ENCODE measurements around the gene SLIT3.

The SLIT3 gene

DNA sequence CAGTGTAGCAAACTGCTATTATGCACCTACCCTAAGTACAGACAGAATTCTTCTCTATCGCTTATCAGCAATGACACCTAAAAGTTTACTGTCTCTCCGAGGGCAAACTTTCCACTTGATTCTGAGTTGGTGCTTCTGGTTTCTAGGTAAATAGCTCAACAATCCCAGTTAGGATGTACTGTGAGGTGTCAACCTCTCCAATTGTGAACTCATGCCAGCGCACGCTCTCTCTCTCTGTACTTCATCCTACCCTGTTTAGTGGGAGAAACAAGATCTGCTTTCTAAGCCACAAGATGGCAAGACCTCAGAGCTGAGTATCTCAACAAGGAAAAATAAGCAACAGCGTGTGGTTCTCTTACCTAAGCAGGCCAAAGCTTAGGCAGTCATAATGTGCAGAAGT, 335.3 kb downstream of the SLIT3 start:
- no peak for DNase-seq (ENCODE audit: low read depth, low spot score)

- no peak for DNase-seq (ENCODE audit: low read depth, low spot score)
Observed at GRCh38 chr5:168964182-168964581, 336.8 kb downstream of the SLIT3 start.

GRCh38 chr5:168962306-168962705, 338.6 kb downstream of the SLIT3 start:
- DNase-seq (ENCODE audit: low read depth, low spot score) = no peak

DNA sequence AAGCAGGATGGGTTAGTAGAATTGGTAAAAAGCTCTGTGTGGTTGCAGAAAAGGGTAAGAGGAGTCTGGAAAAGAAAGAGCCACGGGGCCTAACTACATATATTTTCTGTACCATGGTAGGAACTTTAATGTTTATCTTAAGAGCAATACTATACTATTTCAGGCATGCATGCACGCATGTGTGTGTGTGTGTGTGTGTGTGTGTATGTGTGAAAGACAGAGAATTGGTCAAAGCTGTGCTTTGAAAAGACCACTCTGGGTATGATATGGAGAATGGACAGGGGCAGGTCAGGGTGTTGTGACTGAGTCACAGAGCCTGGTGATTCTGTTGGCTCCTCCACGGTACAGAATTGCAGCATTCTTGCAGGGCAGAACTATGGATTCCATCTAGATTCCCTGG, 339.3 kb downstream of the SLIT3 start:
- no peak for DNase-seq (ENCODE audit: low read depth, low spot score)

DNA sequence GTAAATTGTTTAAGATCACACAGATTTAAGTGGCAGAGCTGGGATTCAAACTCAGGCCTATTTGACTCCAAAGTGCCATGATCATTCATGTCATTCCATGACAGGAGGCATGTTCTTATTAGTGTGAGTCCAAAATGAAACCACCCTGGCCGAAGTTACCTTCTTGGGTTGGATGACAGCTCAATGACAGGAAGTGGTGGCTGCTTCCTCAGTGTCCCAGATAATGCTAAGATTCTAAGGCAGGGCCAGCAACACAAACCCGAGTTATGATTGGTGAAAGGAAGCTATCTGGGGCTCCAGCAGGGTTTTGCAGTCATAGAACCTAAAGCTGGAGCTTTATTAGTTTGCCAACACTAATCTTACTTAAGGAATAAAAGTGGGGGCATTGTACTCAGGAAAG, 340.4 kb downstream of the SLIT3 start:
- no peak for DNase-seq (ENCODE audit: low read depth, low spot score)

- no peak for DNase-seq (ENCODE audit: low read depth, low spot score)
Observed at GRCh38 chr5:168953351-168953750, 347.6 kb downstream of the SLIT3 start.

GRCh38 chr5:168952196-168952595, 348.7 kb downstream of the SLIT3 start:
- DNase-seq (ENCODE audit: low read depth, low spot score) = no peak

DNA sequence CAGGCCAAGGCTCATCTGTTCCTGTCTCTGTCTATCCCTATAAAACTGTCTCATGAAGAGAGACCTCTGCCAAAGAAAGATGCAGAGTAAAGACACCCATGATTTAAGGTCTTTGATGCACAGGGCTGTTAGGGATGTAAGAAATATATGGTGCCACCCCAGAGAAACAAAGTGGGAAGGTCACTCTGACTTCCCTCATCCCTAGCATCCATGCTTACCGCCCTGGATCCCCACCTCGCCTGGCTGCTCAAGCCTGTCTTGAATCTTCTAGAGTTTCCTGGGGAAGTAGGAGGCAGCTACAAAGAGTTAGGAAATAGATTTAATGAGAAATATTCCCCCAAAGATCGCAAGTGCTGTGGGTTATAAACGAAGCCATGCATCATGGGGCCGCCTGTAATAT, 349.2 kb downstream of the SLIT3 start:
- DNase-seq (ENCODE audit: low read depth, low spot score) = no peak

DNA sequence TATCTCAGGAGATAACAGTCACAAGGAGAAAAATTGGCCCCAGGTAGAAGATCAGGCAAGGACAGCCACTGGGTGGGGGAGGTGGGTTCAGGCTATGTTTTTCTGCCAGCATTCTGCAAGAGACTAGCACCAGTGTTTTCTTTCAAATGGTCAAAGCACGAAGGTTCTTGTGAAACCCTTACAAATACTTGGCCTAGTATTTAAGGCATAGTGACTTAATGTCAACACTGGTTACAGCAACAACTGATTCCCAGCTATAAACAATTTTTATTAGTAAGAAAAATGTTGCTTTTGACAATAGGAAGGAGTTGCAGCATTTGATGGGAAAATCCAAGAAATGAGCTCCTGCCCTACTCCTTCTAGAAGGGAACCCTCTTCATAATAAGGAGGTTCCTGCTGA, 349.6 kb downstream of the SLIT3 start:
- no peak for DNase-seq (ENCODE audit: low read depth, low spot score)

- DNase-seq (ENCODE audit: low read depth, low spot score) = no peak
Observed at GRCh38 chr5:168950241-168950951, 350.5 kb downstream of the SLIT3 start.

DNA sequence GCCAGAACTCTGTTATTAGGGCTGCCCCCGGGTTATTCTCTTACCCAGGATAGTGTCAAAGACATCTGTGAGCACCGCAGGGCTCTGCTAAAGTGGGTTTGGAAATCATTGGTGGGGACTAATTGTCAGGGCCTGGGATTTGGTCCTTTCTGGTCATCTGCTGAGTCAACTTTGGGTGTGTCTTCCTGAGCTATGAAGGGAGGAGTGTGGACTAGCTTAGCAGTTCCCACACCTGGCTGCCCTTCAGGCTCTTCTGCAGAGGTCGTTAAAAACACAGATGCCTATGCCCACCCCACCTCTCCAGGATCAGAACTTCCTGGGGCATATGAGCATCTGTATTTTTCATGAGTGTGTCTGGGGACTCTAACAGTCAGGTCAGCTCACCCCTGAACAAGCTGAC, 352.2 kb downstream of the SLIT3 start:
- DNase-seq (ENCODE audit: low read depth, low spot score) = no peak

- no peak for DNase-seq (ENCODE audit: low read depth, low spot score)
Observed at GRCh38 chr5:168947212-168947868, 353.6 kb downstream of the SLIT3 start.

DNA sequence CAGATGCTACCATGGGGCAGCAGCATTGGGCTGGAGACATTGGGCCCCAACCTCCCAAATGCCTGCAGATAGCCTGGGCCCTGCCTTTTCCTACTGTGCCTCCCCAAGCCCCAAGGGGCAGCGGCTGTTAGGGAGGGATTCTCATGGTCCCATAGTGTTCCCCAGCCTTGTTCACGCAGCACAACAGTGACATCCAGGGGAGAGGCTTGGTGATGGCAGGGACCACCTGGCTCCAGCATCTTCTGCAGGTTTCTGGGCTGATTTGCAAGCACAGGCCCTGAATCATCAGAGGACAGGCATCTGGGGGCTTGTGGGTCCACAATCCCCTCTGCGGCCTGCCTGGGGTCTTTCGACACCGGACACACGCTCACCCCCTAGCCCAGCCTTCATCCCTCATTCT, 354.6 kb downstream of the SLIT3 start:
- no peak for DNase-seq (ENCODE audit: low read depth, low spot score)

DNA sequence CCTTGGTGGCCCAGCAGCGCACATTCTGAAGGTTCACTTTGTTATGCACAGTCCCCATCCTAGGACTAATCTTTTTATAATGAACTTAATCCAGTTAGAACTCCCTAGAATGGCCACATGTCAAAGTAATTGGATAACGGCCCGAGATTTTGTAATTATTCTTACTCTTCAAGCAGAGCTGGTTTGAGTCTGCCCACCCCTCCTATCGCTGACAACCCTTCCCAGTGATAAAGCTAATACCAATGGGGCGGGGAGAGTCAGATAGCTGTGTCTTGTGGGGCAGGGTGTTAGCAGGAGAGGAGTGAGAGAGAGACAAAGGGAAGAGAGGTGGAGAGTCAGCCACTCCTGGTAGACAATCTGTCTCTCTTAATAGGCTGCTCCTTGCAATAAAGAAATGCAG, 356.9 kb downstream of the SLIT3 start:
- DNase-seq (ENCODE audit: low read depth, low spot score) = no peak

GRCh38 chr5:168943091-168943884, 357.7 kb downstream of the SLIT3 start:
- DNase-seq (ENCODE audit: low read depth, low spot score) = no peak

DNA sequence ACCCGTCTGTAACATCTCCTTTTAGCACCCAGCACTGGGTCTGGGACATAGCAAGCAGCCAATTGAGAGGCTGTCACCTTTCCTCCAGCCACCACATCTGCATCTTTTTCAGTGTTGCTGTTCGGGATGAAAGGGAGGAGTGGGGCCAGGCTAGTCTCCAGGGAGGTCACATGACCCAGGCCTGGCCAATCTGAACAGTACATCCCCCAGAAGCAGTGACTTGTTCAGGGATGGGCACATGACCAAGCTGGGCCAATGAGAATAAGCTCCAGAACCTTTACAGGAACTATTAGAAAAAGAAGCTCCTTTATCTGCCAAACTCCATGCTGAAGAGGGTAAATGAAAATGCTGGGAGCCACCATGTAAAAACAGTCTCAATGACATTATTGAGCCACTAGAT, 359.0 kb downstream of the SLIT3 start:
- no peak for DNase-seq (ENCODE audit: low read depth, low spot score)

DNA sequence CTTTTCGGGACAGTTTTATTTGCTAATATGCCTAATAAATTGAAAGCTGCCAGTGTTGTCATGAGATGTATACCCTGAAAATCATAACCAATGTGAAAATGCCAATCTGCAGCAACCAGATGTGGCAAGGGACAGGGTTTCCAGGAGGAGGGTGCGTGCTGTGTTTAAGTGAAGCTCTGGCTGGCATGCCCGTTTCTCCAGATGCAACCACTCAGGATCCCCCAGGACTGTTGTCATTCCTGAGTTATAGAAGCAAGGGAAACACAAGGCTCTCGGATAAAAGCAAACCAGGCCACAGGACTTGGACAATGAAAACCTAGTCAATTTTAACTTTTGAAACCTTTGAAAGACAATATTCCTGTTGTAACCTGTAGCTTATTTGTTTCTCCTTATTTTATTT, 360.2 kb downstream of the SLIT3 start:
- DNase-seq (ENCODE audit: low read depth, low spot score) = no peak

GRCh38 chr5:168939887-168940544, 360.9 kb downstream of the SLIT3 start:
- DNase-seq (ENCODE audit: low read depth, low spot score) = no peak

GRCh38 chr5:168939156-168939800, 361.7 kb downstream of the SLIT3 start:
- no peak for DNase-seq (ENCODE audit: low read depth, low spot score)

DNA sequence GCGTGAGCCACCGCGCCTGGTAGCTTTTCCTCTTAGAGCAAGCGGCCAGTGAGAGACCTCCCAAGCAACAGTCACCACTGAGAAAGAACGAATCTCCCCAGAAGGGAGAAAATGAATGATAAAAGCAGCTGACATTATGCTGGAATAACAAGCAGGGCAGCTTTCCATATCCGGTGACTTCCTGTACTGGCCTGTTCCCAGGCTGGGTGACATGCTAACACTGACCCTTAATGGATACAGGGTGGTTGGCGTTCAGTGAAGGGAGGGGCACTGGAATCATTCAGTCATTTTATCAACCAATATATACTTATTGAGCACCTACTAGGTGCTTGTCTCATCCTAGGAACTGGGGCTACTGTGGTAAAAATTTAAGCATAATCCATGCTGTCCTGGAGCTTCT, 364.4 kb downstream of the SLIT3 start:
- DNase-seq (ENCODE audit: low read depth, low spot score) = no peak

GRCh38 chr5:168935183-168935582, 365.8 kb downstream of the SLIT3 start:
- DNase-seq (ENCODE audit: low read depth, low spot score) = no peak

GRCh38 chr5:168934169-168934568, 366.8 kb downstream of the SLIT3 start:
- DNase-seq (ENCODE audit: low read depth, low spot score) = no peak

All from smooth muscle cell of the brain vasculature (primary cell).